GM08714 (cell line): ENCODE data around the gene ATG9A.

Experiments used
- H3K4me3 ChIP-seq: fragments of 200-500 bp; sonication (Bioruptor generic); 2 replicates; pipeline ENCODE4 v1.5.1; 2014; ENCODE audit warnings: mild to moderate bottlenecking, low read length, inconsistent platforms
- ZNF274 ChIP-seq: IDR thresholded peaks from 2 replicates; pipeline ENCODE4 v1.6.1; 2012; ENCODE audit warnings: mild to moderate bottlenecking, low read depth, low read length

Gene ATG9A

GRCh38 chr2:219245148-219245898 lies 15.9 kb upstream of the ATG9A start, which contains the start of the genes GLB1L and STK16:
Gene GLB1L, minus strand, starts transcription at chr2:219245444. Its CDS starts 1,871 bp downstream, at chr2:219243573.
Gene STK16, plus strand, starts transcription at chr2:219245479. Its CDS starts 521 bp downstream, at chr2:219246000.
- no peak for TF ChIP-seq ZNF274
- H3K4me3 ChIP-seq, result peak within 1 kb of the TSS; percentile 89

- TF ChIP-seq ZNF274, result no peak
- peak overlapping the region; percentile 89 for H3K4me3 ChIP-seq
Measured at GRCh38 chr2:219244789-219245147, 15.3 kb upstream of the ATG9A start.

GRCh38 chr2:219243291-219243761 lies 13.9 kb upstream of the ATG9A start:
- H3K4me3 ChIP-seq, result no peak overlapping the region; the same call in 1 of the 2 replicates
- TF ChIP-seq ZNF274, result no peak

GRCh38 chr2:219234331-219234730 lies 4.9 kb upstream of the ATG9A start:
- H3K4me3 ChIP-seq, result no peak overlapping the region
- no peak for TF ChIP-seq ZNF274

- TF ChIP-seq ZNF274, result no peak
- H3K4me3 ChIP-seq, result peak overlapping the region; percentile 64
Measured at GRCh38 chr2:219230059-219230540, 664 bp upstream of the ATG9A start.

GRCh38 chr2:219228911-219229304 lies 528 bp downstream of the ATG9A start:
- TF ChIP-seq ZNF274, result no peak
- peak overlapping the region; percentile 92 for H3K4me3 ChIP-seq

- H3K4me3 ChIP-seq, result peak overlapping the region; percentile 92
- TF ChIP-seq ZNF274, result no peak
Measured at GRCh38 chr2:219228041-219228910, 1.2 kb downstream of the ATG9A start.

- TF ChIP-seq ZNF274, result no peak
- no peak overlapping the region for H3K4me3 ChIP-seq
Measured at GRCh38 chr2:219225350-219225749, 4.1 kb downstream of the ATG9A start.

GRCh38 chr2:219223831-219224610 lies 5.4 kb downstream of the ATG9A start:
- no peak for TF ChIP-seq ZNF274
- H3K4me3 ChIP-seq, result no peak overlapping the region

- TF ChIP-seq ZNF274, result no peak
- no peak overlapping the region for H3K4me3 ChIP-seq
Measured at GRCh38 chr2:219221957-219222518, 7.4 kb downstream of the ATG9A start.

- TF ChIP-seq ZNF274, result no peak
- no peak overlapping the region for H3K4me3 ChIP-seq
Measured at GRCh38 chr2:219220652-219221402, 8.6 kb downstream of the ATG9A start.

- TF ChIP-seq ZNF274, result no peak
- H3K4me3 ChIP-seq, result no peak overlapping the region
Measured at GRCh38 chr2:219219784-219220532, 9.5 kb downstream of the ATG9A start.
